ENCODE measurements around the gene SNX32.
A peak's percentile ranks its signal among the peaks of the same experiment; 100 is the strongest.

SNX32 gene

GRCh38 chr11:65885808-65886536, 52.2 kb downstream of the SNX32 start:
- CTCF ChIA-PET, result interaction anchor here (0.8 to 33.3 kb wide), 23 partner anchors 7 to 181 kb away, joined by 3 to 1090 read pairs (median 17); partner anchors contain the start of genes BANF1, CFL1, CTSW and EFEMP2
- TF ChIP-seq, protein P1, sequence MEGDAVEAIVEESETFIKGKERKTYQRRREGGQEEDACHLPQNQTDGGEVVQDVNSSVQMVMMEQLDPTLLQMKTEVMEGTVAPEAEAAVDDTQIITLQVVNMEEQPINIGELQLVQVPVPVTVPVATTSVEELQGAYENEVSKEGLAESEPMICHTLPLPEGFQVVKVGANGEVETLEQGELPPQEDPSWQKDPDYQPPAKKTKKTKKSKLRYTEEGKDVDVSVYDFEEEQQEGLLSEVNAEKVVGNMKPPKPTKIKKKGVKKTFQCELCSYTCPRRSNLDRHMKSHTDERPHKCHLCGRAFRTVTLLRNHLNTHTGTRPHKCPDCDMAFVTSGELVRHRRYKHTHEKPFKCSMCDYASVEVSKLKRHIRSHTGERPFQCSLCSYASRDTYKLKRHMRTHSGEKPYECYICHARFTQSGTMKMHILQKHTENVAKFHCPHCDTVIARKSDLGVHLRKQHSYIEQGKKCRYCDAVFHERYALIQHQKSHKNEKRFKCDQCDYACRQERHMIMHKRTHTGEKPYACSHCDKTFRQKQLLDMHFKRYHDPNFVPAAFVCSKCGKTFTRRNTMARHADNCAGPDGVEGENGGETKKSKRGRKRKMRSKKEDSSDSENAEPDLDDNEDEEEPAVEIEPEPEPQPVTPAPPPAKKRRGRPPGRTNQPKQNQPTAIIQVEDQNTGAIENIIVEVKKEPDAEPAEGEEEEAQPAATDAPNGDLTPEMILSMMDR (IDR thresholded peaks at IDR 0.05; ENCODE audit: insufficient read depth, low read length, missing control alignments), result no peak
- no peak for DNase-seq (ENCODE audit: low read depth, low spot score)
- POLR2A ChIA-PET, result interaction anchor here (0.9 to 1.7 kb wide), 3 partner anchors 12 to 30 kb away, joined by 4 read pairs; no protein-coding TSS in a partner anchor
- H3K4me3 ChIP-seq (ENCODE audit: low read depth, low read length), result no peak overlapping the region

GRCh38 chr11:65886826-65887722, 53.3 kb downstream of the SNX32 start:
- ChIA-PET POLR2A (interaction anchor here (0.7 to 8.7 kb wide), 8 partner anchors 13 to 384 kb away, joined by 3 to 136 read pairs (median 18); partner anchors contain the start of genes C11orf68, CFL1, DRAP1 and FOSL1), CTCF (interaction anchor here (1.3 to 33.3 kb wide), 14 partner anchors 14 to 176 kb away, joined by 3 to 1090 read pairs (median 26); partner anchors contain the start of genes AP5B1, BANF1, CFL1 and CTSW)
- H3K4me3 ChIP-seq (ENCODE audit: low read depth, low read length), result peak overlapping the region; percentile 94
- TF ChIP-seq, protein P1 (IDR thresholded peaks at IDR 0.05; ENCODE audit: insufficient read depth, low read length, missing control alignments), result no peak
- no peak for DNase-seq (ENCODE audit: low read depth, low spot score)

GRCh38 chr11:65887723-65888162, 54.0 kb downstream of the SNX32 start:
- ChIA-PET POLR2A (interaction anchor here (0.6 to 8.7 kb wide), 10 partner anchors 9 to 118 kb away, joined by 3 to 136 read pairs (median 6); partner anchors contain the start of genes C11orf68, CFL1, DRAP1 and FOSL1), CTCF (interaction anchor here (0.7 to 33.3 kb wide), 24 partner anchors 15 to 231 kb away, joined by 3 to 1090 read pairs (median 10); partner anchors contain the start of genes AP5B1, C11orf68, CFL1 and CTSW)

DNA sequence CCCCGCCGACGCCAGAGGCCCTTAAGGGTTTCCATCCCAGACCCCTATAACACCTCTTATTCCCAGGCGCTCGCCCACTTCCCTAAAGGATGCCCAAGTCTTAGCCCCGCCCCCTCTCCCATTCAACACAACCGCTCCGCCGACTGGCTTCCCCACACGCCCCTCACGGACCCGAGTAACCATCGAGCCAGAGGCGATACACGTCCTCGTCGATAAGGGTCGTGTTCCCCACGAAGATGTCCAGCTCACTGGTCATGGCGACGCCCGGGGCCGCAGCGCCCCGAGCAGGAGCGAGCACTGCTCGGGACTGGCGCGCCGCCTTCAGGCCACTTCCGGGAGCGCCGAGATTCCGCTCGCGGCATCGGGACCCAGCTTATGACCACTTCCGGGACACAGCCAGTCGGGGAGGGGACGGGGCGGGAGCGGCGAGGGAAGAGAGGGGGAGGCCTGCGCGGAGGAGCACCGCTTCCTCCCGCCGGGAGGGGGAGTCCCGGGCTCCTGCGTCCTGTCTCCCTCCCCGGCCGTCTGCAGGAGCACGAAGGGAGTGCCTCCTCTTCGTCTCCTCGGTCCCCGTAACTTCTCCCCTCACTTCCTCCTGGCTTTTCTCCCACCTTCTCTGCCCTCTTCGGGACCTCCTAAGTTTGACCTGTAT, 54.5 kb downstream of the SNX32 start, which contains the start of gene FIBP:
Gene FIBP (minus strand): TSS at position 309 of the 652 bp plus-strand sequence. CDS start 53 bp downstream, at position 256.
- DNase-seq (ENCODE audit: low read depth, low spot score), result peak; percentile 75
- H3K4me3 ChIP-seq (ENCODE audit: low read depth, low read length), result peak within 1 kb of the TSS; percentile 94
- ChIA-PET POLR2A (interaction anchor here (0.6 to 8.7 kb wide), 14 partner anchors 9 to 117 kb away, joined by 3 to 136 read pairs (median 5); partner anchors contain the start of genes C11orf68, CFL1, DRAP1 and FOSL1), CTCF (interaction anchor here (0.7 to 33.3 kb wide), 31 partner anchors 16 to 380 kb away, joined by 3 to 1090 read pairs (median 5); partner anchors contain the start of genes AP5B1, BANF1, C11orf68 and CFL1)
- TF ChIP-seq, protein P1 (IDR thresholded peaks at IDR 0.05; ENCODE audit: insufficient read depth, low read length, missing control alignments), result no peak

More at GRCh38 chr11:65887723-65888162, 54.0 kb downstream of the SNX32 start:
- TF ChIP-seq, protein P1 (IDR thresholded peaks at IDR 0.05; ENCODE audit: insufficient read depth, low read length, missing control alignments), result no peak
- H3K4me3 ChIP-seq (ENCODE audit: low read depth, low read length), result peak overlapping the region; percentile 94
- no peak for DNase-seq (ENCODE audit: low read depth, low spot score)

Measured in AG04449 (cell line).